ENCODE measurements around the gene ADCY9.

- TF ChIP-seq, protein P1, sequence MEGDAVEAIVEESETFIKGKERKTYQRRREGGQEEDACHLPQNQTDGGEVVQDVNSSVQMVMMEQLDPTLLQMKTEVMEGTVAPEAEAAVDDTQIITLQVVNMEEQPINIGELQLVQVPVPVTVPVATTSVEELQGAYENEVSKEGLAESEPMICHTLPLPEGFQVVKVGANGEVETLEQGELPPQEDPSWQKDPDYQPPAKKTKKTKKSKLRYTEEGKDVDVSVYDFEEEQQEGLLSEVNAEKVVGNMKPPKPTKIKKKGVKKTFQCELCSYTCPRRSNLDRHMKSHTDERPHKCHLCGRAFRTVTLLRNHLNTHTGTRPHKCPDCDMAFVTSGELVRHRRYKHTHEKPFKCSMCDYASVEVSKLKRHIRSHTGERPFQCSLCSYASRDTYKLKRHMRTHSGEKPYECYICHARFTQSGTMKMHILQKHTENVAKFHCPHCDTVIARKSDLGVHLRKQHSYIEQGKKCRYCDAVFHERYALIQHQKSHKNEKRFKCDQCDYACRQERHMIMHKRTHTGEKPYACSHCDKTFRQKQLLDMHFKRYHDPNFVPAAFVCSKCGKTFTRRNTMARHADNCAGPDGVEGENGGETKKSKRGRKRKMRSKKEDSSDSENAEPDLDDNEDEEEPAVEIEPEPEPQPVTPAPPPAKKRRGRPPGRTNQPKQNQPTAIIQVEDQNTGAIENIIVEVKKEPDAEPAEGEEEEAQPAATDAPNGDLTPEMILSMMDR (IDR thresholded peaks at IDR 0.05; ENCODE audit: low read depth, low read length): no peak
- TF ChIP-seq, protein P2, sequence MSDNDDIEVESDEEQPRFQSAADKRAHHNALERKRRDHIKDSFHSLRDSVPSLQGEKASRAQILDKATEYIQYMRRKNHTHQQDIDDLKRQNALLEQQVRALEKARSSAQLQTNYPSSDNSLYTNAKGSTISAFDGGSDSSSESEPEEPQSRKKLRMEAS (IDR thresholded peaks at IDR 0.05; ENCODE audit: low read depth, low read length): no peak
These were observed 162.4 kb downstream of the ADCY9 start for GRCh38 chr16:3953728-3954410.
